GM18858 (cell line): ENCODE measurements around the gene FOXN4.
"Not testable (repeated sequence)": the region's sequence is repeated elsewhere in the genome, so short reads cannot be mapped to it uniquely, and the experiment has no call there.

Experiments used
- ATAC-seq: cut with Tn5 transposase; IDR thresholded peaks from one replicate; pipeline ENCODE4 v1.9.1; 2021; ENCODE audit not compliant: unreplicated experiment

FOXN4 gene, protein sequence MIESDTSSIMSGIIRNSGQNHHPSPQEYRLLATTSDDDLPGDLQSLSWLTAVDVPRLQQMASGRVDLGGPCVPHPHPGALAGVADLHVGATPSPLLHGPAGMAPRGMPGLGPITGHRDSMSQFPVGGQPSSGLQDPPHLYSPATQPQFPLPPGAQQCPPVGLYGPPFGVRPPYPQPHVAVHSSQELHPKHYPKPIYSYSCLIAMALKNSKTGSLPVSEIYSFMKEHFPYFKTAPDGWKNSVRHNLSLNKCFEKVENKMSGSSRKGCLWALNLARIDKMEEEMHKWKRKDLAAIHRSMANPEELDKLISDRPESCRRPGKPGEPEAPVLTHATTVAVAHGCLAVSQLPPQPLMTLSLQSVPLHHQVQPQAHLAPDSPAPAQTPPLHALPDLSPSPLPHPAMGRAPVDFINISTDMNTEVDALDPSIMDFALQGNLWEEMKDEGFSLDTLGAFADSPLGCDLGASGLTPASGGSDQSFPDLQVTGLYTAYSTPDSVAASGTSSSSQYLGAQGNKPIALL

GRCh38 chr12:109308534-109309380 lies at the start of gene FOXN4:
TSS of gene FOXN4 (minus strand) at chr12:109309284. CDS start at chr12:109308321, 963 bp downstream.
- no peak for ATAC-seq

DNA sequence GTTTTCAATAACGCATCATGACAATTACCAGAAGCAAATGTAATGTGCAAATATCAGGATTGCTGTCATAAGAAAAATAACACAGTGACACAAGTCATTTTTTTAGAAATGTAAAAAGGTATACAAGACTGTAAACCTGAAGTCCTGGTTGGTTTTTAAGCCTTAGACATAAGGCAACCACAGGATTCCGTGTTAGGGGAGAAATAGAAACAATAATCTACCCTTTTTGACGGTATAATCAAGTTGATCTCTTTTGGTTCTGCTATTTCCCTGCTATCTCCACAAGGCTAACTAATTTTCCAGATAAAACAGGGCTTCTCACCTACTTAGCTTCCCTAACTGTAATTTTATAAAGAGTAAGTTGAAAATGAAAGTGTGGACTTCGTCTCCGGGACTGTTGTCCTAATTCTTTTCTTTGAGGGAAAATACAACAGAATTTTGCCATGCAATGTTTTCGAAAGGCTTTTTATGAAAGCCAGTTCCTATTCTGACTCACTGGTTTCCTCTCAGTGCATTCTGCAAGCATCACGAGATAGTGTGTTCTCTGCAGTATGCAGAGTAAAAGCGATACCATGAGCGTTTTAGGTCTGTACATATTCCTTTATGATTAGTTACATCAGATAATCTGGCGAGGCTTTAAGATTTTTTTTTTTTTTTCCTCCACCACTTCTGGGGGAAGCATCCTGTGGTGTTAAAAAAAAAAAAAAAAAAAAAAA lies 49.2 kb upstream of the FOXN4 start:
- ATAC-seq = peak; percentile 51

- no peak for ATAC-seq
Observed at GRCh38 chr12:109357032-109357431, 47.9 kb upstream of the FOXN4 start.

- no peak for ATAC-seq
Observed at GRCh38 chr12:109356577-109356976, 47.5 kb upstream of the FOXN4 start.

GRCh38 chr12:109352184-109352583 lies 43.1 kb upstream of the FOXN4 start:
- no peak for ATAC-seq

- ATAC-seq = no peak
Observed at GRCh38 chr12:109347589-109347988, 38.5 kb upstream of the FOXN4 start, which contains the start of gene MYO1H. TSS of gene MYO1H (plus strand) at chr12:109347900. CDS start at chr12:109347961, 61 bp downstream.

DNA sequence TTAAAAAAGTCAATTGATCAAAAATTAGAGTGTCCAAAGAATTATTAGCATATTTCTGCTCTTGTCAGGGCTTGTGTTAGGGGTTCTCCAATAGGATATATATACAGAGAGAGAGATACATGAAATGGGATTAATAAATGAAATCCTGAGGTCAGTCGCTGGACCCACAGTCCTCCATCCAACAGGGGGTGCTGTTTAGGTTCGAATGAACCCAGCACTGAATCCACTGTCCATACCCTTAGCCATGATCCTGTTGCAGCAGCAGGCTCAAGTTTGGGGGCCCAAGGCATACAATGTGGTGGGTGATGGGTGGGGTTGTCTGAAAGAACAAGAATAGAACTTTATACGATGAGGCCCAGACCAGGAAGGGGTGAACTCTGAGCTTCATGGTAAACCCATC lies 37.8 kb upstream of the FOXN4 start:
- no peak for ATAC-seq

DNA sequence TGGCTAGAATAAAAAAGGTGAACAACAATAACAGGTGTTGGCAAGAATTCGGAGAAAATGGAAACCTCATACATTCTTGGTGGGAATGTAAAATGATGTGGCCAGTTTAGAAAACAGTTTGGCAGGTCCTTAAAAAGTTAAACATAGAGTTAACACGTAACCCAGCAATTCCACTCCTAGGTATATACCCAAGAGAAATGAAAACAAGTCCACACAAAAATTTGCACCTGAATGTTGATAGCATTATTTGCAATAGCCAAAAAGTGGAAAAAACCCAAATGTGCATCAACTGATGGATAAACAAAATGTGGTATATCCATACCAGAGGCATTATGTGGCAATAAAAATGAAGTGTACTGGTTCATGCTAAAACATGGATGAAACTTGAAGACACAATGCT lies 36.3 kb upstream of the FOXN4 start:
- ATAC-seq = no peak

- ATAC-seq = no peak
Observed at GRCh38 chr12:109343677-109344076, 34.6 kb upstream of the FOXN4 start.

DNA sequence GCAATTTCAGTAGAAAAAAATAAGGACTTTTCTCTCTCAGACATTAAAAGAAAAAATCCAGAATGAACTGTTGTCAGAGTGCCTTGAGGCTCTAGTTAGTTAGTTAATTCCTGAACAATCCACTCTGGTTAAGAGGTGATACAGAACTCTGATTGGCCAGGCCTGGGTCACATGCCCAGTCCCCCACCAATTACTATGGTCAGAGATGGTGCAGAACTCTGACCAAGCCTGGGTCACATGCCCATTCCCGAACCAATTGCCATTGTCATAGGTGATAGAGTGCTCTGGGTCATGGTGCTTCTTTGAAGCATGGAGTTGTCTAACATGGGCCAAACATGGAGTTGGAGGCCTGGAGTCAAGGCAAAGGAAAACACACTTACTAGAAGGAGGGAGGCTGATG lies 27.5 kb upstream of the FOXN4 start:
- no peak for ATAC-seq

- ATAC-seq = no peak
Observed at GRCh38 chr12:109334887-109335286, 25.8 kb upstream of the FOXN4 start.

DNA sequence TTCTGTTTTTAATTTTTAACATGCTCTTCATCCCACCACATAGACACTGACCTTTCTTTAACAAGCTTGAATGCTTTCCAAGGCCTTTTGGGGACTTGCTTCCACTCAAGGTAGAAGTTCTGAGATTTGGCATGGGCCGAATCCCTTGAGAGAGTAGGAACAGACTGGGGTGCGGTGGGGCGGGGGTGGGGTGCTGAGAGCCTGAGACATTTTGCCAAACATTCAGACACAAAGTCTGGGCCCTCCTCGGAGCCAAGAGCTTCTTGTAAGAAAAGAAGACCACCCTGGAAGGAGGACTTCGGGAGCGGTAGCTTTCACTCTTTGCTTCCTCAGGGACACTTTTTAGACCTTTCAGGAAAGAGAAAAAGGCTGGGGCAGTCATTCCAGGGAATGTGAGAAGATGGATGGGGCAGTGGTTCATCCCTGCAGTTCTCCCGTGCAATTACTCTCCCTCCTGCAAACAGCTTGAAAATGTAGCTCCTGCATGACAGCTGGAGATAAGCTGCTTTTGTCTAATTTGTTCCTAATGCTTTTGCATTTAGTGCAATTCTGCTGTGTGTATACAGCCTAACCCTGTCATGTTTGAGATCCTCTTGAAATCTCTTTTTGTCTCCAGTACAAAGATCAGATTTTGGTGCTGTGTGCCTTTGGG lies 22.3 kb upstream of the FOXN4 start:
- ATAC-seq = no peak

- no peak for ATAC-seq
Observed at GRCh38 chr12:109330282-109331230, 21.5 kb upstream of the FOXN4 start.

DNA sequence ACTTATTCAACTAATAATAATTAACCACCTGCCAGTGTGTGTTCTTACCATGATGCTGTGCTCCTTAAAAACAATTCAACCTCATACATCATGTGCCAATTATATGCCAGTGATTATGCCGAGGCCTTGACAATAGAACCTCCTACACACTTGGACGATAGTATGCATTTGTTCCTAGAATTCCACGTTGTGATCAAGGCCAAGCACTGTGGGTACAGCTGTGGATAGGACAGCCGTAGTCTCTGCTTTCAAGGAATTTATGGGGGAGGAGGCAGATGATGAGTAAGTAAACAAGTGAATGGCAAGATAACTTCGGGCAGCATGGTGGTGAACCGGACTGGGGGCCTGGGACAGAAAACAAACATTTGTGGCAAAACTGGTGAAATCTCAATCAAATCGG lies 20.6 kb upstream of the FOXN4 start:
- no peak for ATAC-seq

- no peak for ATAC-seq
Observed at GRCh38 chr12:109329003-109329402, 19.9 kb upstream of the FOXN4 start.

DNA sequence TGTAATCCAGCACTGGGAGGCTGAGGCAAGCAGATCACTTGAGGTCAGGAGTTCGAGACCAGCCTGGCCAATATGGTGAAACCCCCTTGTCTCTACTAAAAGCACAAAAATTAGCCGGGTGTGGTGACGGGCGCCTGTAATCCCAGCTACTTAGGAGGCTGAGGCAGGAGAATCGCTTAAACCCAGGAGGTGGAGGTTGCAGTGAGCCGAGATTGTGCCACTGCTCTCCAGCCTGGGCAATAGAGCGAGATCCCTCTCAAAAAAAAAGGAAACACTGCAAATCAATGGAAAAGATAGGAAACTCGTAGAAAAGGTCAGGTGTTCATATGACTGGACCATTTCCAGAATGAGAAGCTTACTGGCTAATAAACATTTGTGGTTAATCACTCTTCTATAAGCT lies 12.2 kb upstream of the FOXN4 start:
- ATAC-seq = not testable (repeated sequence)

DNA sequence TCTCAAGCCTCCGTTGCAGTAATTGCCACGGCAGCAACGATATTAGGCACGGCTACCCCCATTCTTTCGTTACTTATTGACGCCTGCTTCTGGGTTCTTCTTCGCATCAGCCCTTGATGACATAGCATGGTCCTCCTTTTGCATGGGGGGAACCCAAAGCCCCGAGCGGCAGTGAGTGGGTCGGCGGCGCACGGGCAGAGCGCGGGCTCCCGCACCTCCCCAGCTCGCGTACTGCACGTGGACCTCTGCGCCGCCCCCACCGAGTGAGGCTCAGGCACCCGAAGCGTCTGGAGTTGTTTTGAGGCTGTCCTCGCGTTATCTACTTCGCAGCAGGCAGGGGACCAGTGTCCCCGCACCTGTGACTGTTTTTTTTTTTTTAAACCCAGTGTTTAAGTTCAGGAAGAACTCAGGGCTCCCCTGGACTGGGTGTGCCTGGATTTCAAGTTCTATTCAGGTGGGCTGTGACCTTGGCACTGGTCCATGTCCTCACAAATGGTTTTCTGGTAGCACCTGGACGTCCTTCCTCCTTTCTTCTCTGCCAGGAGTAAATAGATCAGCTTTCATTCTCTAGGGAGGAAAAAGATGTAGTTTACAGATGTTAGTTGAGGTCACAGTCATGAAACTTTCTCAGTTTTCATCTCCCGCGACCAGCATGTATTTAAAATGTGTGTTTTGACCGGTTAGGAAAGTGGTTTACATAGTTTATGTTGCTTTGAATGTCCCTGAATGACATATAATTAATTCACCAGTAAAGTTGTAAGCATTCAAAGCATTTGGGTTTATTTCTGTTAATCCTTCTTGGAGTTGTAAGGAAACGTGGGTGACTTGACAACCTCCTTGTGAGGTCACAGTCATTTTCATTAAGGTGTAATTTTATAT lies 1.4 kb upstream of the FOXN4 start:
- ATAC-seq = no peak

- no peak for ATAC-seq
Observed at GRCh38 chr12:109309381-109310246, 530 bp upstream of the FOXN4 start.
